ENCODE data around the gene IL18BP. TPM values are rescaled to one million over a fixed set of nuclear protein-coding genes. Genes with fewer than 3 reads are reported as not detected.

The IL18BP gene
- total RNA-seq, 2 experiments from 2014 or later: 14.7 to 16.8 TPM

DNA sequence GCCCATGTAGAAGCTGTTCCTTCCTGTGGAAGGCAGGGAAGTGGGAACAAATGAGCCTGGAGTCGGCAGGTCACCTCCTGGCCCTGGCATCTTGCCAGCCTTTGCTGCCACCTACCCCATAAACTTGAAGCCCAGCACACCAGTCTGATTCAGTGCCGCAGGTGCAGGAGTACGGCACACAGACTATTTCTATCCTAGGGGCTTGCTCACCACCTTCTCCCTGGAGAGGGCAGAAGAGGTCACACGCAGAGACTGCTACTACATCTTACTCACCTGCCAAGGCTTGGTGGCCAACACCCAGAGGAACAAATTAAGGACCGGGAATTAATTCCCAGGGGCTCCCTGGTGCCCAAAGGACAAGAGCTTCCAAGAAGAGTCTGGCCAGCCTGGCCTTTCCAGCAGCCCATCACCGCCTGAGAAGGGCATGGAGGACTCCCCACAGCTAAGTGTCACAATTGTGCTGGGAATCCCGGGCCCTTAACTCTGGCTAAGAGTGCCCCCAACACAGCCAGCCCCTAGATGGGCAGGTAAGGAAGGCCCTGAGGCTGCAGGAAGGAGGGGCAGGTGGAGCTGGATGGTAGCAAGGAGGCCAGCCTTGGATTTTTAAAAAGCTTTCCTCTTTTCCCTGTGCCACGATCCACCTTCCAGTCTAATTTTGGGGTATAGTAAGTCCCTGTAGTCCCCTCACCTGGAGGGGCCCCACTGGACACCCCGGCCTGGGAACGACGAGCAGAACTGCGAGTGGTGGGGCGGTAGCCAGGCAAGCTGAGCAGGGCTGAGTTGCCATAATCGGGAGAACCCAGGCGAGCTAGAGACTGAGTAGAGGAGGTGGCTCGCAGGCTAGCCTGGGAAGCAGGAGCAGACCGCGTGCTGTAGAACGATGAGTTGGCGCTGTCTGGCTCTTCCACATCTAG is 6.9 kb downstream of the IL18BP start:
- Histone ChIP-seq H3K4me1 (ENCODE audit: insufficient read depth, low read length) (no peaks in the 10 kb centered on the region), H3K9me3 (ENCODE audit: control insufficient read depth in 1 of 2, insufficient read depth in 1 of 2, low read length in 2 of 2) (no peaks in the 10 kb centered on the region), H3K36me3 (ENCODE audit: insufficient read depth, low read length) (peaks cover 91% of the 10 kb centered on the region), H3K27ac (ENCODE audit: low read depth in 1 of 2, low read length in 2 of 2) (no peak overlapping the region), H3K27me3 (ENCODE audit: control insufficient read depth in 1 of 2, insufficient read depth in 2 of 2, low read length in 2 of 2) (no peaks in the 10 kb centered on the region), H3K4me3 (ENCODE audit: low read length) (no peak overlapping the region)
- peaks cover 11% of the 10 kb centered on the region for H3K4me1 Mint-ChIP-seq (ENCODE audit: low read depth)
- ATAC-seq (ENCODE audit: poor library complexity): no peak
- CTCF ChIA-PET: no interaction called here
- POLR2A ChIA-PET: interaction anchor here (0.8 to 1.2 kb wide), 2 partner anchors 19 to 105 kb away, joined by 3 to 4 read pairs; no protein-coding TSS in a partner anchor
- peak overlapping the region; percentile 39 for H3K27ac Mint-ChIP-seq
- no peak overlapping the region for H3K4me3 Mint-ChIP-seq
- intact Hi-C loops (cut with DNase I, micrococcal nuclease): no loop called here
- no peak for DNase-seq
- H3K9me3 Mint-ChIP-seq: no peaks in the 10 kb centered on the region
- H3K27me3 Mint-ChIP-seq: no peaks in the 10 kb centered on the region
- peaks cover 92% of the 10 kb centered on the region for H3K36me3 Mint-ChIP-seq (ENCODE audit: low read depth)
- no peak for TF ChIP-seq CTCF (IDR thresholded peaks at IDR 0.05)

DNA sequence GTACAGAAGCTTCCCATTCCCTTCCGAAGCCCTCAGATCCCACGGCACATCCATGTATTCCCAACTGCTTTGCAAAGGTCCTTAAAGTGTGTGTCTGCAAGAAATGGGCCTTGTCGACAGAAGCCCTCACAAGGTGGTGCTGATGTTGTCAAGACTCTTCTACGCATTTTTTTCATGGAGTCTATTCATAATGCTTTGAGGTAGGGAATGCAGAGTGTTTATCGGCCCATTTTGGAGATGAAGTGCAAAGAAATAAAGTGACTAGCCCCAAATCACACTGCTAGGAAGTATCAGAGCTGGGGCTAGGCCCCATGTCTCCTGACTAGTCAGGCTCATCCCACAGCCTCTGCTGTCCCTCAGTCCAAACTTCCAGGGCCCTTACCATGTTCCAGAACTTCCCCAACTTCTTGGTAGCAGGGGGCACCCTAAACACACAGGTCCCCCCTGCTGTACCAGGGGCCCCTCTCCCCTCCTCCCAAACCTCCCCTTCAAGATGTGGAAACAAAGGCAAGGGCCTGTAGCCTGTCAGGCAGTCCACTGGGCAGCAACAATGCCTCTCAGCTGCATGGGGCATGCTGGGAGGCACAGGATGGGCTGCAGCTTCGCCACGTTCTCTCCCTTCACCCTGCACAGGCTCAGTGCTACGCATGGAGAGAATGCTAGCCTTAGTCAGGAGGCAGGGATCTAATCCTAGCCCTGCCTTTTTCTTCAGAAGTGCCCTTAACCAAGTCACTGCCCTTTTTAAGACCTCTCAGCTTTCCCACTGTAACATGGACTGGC is 7.8 kb downstream of the IL18BP start:
- Mint-ChIP-seq H3K27me3 (no peaks in the 10 kb centered on the region), H3K27ac (peak overlapping the region; percentile 39), H3K4me1 (ENCODE audit: low read depth) (peaks cover 11% of the 10 kb centered on the region), H3K4me3 (no peak overlapping the region), H3K36me3 (ENCODE audit: low read depth) (peaks cover 98% of the 10 kb centered on the region), H3K9me3 (no peaks in the 10 kb centered on the region)
- Histone ChIP-seq H3K27me3 (ENCODE audit: control insufficient read depth in 1 of 2, insufficient read depth in 2 of 2, low read length in 2 of 2) (no peaks in the 10 kb centered on the region), H3K27ac (ENCODE audit: low read depth in 1 of 2, low read length in 2 of 2) (no peak overlapping the region), H3K4me3 (ENCODE audit: low read length) (no peak overlapping the region), H3K9me3 (ENCODE audit: control insufficient read depth in 1 of 2, insufficient read depth in 1 of 2, low read length in 2 of 2) (no peaks in the 10 kb centered on the region), H3K36me3 (ENCODE audit: insufficient read depth, low read length) (peaks cover 92% of the 10 kb centered on the region), H3K4me1 (ENCODE audit: insufficient read depth, low read length) (peaks cover 4% of the 10 kb centered on the region)
- ChIA-PET POLR2A (interaction anchor here (1.3 kb wide), 1 partner anchor 78 kb away, joined by 3 read pairs; the partner anchor contains the start of gene XNDC1N), CTCF (interaction anchor here (2.1 kb wide), 1 partner anchor 85 kb away, joined by 7 read pairs; no protein-coding TSS in a partner anchor)
- no peak for DNase-seq
- no peak for TF ChIP-seq CTCF (IDR thresholded peaks at IDR 0.05)
- ATAC-seq (ENCODE audit: poor library complexity): no peak
- intact Hi-C loops (cut with DNase I, micrococcal nuclease): no loop called here

DNA sequence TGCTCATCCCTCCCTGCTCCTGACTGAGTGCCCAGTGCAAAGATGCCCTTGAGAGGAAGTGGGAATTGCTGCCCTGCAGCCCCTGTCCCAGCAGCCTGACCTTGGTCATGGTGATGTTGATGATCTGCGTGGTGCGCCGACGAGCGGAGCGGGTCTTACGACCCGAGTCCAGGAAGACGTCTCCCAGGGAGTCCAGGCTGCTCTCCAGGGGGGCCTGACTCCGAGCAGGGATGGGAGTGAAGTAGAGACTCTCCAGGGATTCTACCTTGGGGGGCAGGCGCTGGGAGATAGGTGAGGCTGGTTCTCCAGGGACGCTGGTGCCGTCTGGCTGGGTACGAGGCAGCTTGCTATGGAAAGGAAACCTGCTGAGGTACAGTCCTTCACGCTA is 8.4 kb downstream of the IL18BP start:
- no peak overlapping the region for H3K27ac Mint-ChIP-seq
- peaks cover 95% of the 10 kb centered on the region for H3K36me3 ChIP-seq (ENCODE audit: insufficient read depth, low read length)
- H3K27me3 ChIP-seq (ENCODE audit: control insufficient read depth in 1 of 2, insufficient read depth in 2 of 2, low read length in 2 of 2): no peaks in the 10 kb centered on the region
- H3K36me3 Mint-ChIP-seq (ENCODE audit: low read depth): peaks cover 98% of the 10 kb centered on the region
- TF ChIP-seq CTCF (IDR thresholded peaks at IDR 0.05): no peak
- DNase-seq (no peak), ATAC-seq (ENCODE audit: poor library complexity) (no peak)
- H3K9me3 Mint-ChIP-seq: no peaks in the 10 kb centered on the region
- no peak overlapping the region for H3K4me3 ChIP-seq (ENCODE audit: low read length)
- peaks cover 7% of the 10 kb centered on the region for H3K4me1 ChIP-seq (ENCODE audit: insufficient read depth, low read length)
- POLR2A ChIA-PET: interaction anchor here (0.6 to 1.3 kb wide), 2 partner anchors 79 to 464 kb away, joined by 3 read pairs; partner anchors contain the start of gene XNDC1N
- no peak overlapping the region for H3K4me3 Mint-ChIP-seq
- H3K27me3 Mint-ChIP-seq: no peaks in the 10 kb centered on the region
- intact Hi-C loops (cut with DNase I, micrococcal nuclease): no loop called here
- H3K4me1 Mint-ChIP-seq (ENCODE audit: low read depth): peaks cover 7% of the 10 kb centered on the region
- no peak overlapping the region for H3K27ac ChIP-seq (ENCODE audit: low read depth in 1 of 2, low read length in 2 of 2)
- no peaks in the 10 kb centered on the region for H3K9me3 ChIP-seq (ENCODE audit: control insufficient read depth in 1 of 2, insufficient read depth in 1 of 2, low read length in 2 of 2)
- CTCF ChIA-PET: interaction anchor here (2.1 kb wide), 1 partner anchor 84 kb away, joined by 7 read pairs; no protein-coding TSS in a partner anchor
